GM12878 (cell line): ENCODE measurements around the gene MATN1. TPM values are rescaled to one million over a fixed set of nuclear protein-coding genes. Genes with fewer than 3 reads are reported as not detected.

Source experiments
- ATAC-seq: fragments of 200-7000 bp; cut with Tn5 transposase; 3 replicates; pipeline ENCODE4 v1.9.1; 2020; ENCODE audit warnings: mild to moderate bottlenecking, moderate library complexity
- BruUV-seq: library from RNA; stranded (reverse); fragments of 400-500 nt; replicated peaks from 2 replicates; lab custom pipeline; 2021; lab: Mats Ljungman, UMichigan
- CTCF ChIA-PET: fragments of 300-600 bp; sonication (Branson Sonifier 250); formaldehyde crosslinking; extraction: SDS; loops from one replicate; lab custom pipeline; 2021; ENCODE audit warnings: inconsistent platforms; lab: Yijun Ruan, JAX
- POLR2A ChIA-PET: fragments of 350-600 bp; formaldehyde crosslinking; extraction: SDS; loops from one replicate; lab custom pipeline; 2021; ENCODE audit warnings: inconsistent platforms; lab: Charles Lee
- RAD21 ChIA-PET: fragments of 300-600 bp; sonication (Branson Sonifier 250); formaldehyde crosslinking; loops from one replicate; lab custom pipeline; 2023; ENCODE audit warnings: antibody characterized with exemption; ENCODE audit not compliant: unreplicated experiment; lab: Charles Lee
- SMC1A ChIA-PET: fragments of 300-600 bp; sonication (Branson Sonifier 250); formaldehyde crosslinking; loops from one replicate; lab custom pipeline; 2023; ENCODE audit not compliant: unreplicated experiment, uncharacterized antibody; lab: Charles Lee
- DNase-seq: peaks from one replicate; pipeline ENCODE4 v3.0.0-alpha.2; 2011; ENCODE audit warnings: low read depth, low spot score
- FAIRE-seq: peaks from 3 replicates; lab custom pipeline; 2011; peaks lifted over from hg19 to GRCh38; lab: Jason Lieb, UNC
- H2AFZ ChIP-seq: 2 replicates; pipeline ENCODE4 v1.6.0; 2011; ENCODE audit warnings: low read depth, low read length, control low read depth; ENCODE audit not compliant: control insufficient read depth
- H3K27ac ChIP-seq: 2 replicates; pipeline ENCODE4 v1.5.1; 2011; ENCODE audit warnings: control low read depth; ENCODE audit not compliant: control insufficient read depth, insufficient read depth
- H3K27me3 ChIP-seq, 2 experiments: replicated peaks in 1 of 2; 2 replicates each; pipeline versions ENCODE4 v1.6.0 to v1.6.1; 2011; ENCODE audit warnings: low read length in 1 of 2; ENCODE audit not compliant: control insufficient read depth in 2 of 2, insufficient read depth in 2 of 2
- H3K36me3 ChIP-seq, 2 experiments: 2 replicates each; pipeline ENCODE4 v1.5.1; 2011; ENCODE audit warnings: low read length in 1 of 2; ENCODE audit not compliant: control insufficient read depth in 2 of 2, insufficient read depth in 2 of 2
- H3K4me1 ChIP-seq: 2 replicates; pipeline ENCODE4 v1.6.1; 2011; ENCODE audit warnings: mild to moderate bottlenecking, low read length, moderate library complexity, mixed read lengths; ENCODE audit not compliant: control insufficient read depth, insufficient read depth
- H3K4me2 ChIP-seq: 2 replicates; pipeline ENCODE4 v1.6.0; 2011; ENCODE audit warnings: control low read depth; ENCODE audit not compliant: control insufficient read depth, insufficient read depth
- H3K4me3 ChIP-seq: fragments of 200-600 bp; sonication (generic); 2 replicates; pipeline ENCODE4 v1.5.1; 2016
- H3K79me2 ChIP-seq: 2 replicates; pipeline ENCODE4 v1.6.0; 2011; ENCODE audit warnings: low read length; ENCODE audit not compliant: control insufficient read depth, insufficient read depth
- H3K9ac ChIP-seq: 2 replicates; pipeline ENCODE4 v1.8.0; 2011; ENCODE audit warnings: low read length, control low read depth, mixed read lengths; ENCODE audit not compliant: control insufficient read depth, insufficient read depth
- H3K9me3 ChIP-seq: replicated peaks from 3 replicates; pipeline ENCODE4 v1.5.1; 2011; ENCODE audit warnings: mild to moderate bottlenecking, low read length; ENCODE audit not compliant: control insufficient read depth, insufficient read depth
- H4K20me1 ChIP-seq: 2 replicates; pipeline ENCODE4 v1.6.0; 2011; ENCODE audit not compliant: control insufficient read depth, insufficient read depth
- ATF7 ChIP-seq: fragments of 450-650 bp; IDR thresholded peaks from 2 replicates; pipeline ENCODE4 v1.6.1; 2016; ENCODE audit warnings: low read depth, mild to moderate bottlenecking
- EP300 ChIP-seq, 2 experiments: fragments of 150-350 bp in 1 of 2; IDR thresholded peaks; 2 replicates each; pipeline ENCODE4 v1.6.1; 2011 to 2012; ENCODE audit warnings: low read depth in 2 of 2, low read length in 2 of 2, borderline replicate concordance in 1 of 2, improper control_type of control experiment in 1 of 2, inconsistent platforms in 1 of 2; ENCODE audit not compliant: control insufficient read depth in 1 of 2
- FOXK2 ChIP-seq: fragments of 450-650 bp; IDR thresholded peaks from 2 replicates; pipeline ENCODE4 v1.6.1; 2017; ENCODE audit warnings: mild to moderate bottlenecking, moderate library complexity
- HDAC6 ChIP-seq: fragments of 200-600 bp; sonication (generic); IDR thresholded peaks from one replicate; pipeline ENCODE4 v1.8.0; 2017; ENCODE audit warnings: antibody characterized with exemption; ENCODE audit not compliant: unreplicated experiment
- IRF4 ChIP-seq: IDR thresholded peaks from 2 replicates; pipeline ENCODE4 v1.6.1; 2011; ENCODE audit warnings: low read depth, low read length
- MEF2B ChIP-seq: fragments of 450-650 bp; IDR thresholded peaks from 2 replicates; pipeline ENCODE4 v1.6.1; 2018; ENCODE audit warnings: mild to moderate bottlenecking, moderate library complexity; ENCODE audit not compliant: partially characterized antibody, poor library complexity, severe bottlenecking
- NFIC ChIP-seq: IDR thresholded peaks from 2 replicates; pipeline ENCODE4 v1.6.1; 2012; ENCODE audit warnings: low read depth, mild to moderate bottlenecking, inconsistent platforms, low read length, moderate library complexity
- SMAD5 ChIP-seq: IDR thresholded peaks from 2 replicates; pipeline ENCODE4 v1.6.1; 2016; ENCODE audit warnings: antibody characterized with exemption, low read depth
- WGBS: methylation state at CpG from one replicate; pipeline ENCODE4 v1.1.6; 2016; ENCODE audit warnings: low lambda C conversion rate; ENCODE audit not compliant: insufficient replicate concordance, insufficient coverage; ENCODE audit errors: missing lambda C conversion rate; 5-methylcytosine and 5-hydroxymethylcytosine counted together
- in situ Hi-C: fragments of 300-500 bp; cut with MboI; formaldehyde crosslinking; loops from 9 replicates; pipeline ENCODE4 v1.14.3; 2018; ENCODE audit warnings: mixed read lengths
- intact Hi-C: fragments of 100-400 bp; cut with micrococcal nuclease; formaldehyde crosslinking; loops from one replicate; pipeline ENCODE4 v1.14.2; 2022; ENCODE audit not compliant: unreplicated experiment
- polyA plus RNA-seq, 11 experiments: library from polyadenylated mRNA; depleted of rRNA in 4 of 11; unstranded in 6 of 11; stranded (reverse) in 5 of 11; fragments of >200 nt; fragmentation: Nextera tagmentation in 4 of 11; fragmentation: Illumina TruSeq in 1 of 11; extraction: Ambion mirVana in 4 of 11; extraction: Trizol in 1 of 11; gene quantifications; 1 replicate in 1 of 11; 2 replicates in 10 of 11; pipeline versions ENCODE4 v1.2.1 to v1.2.3, GENCODE V29; 2011 to 2016; ENCODE audit warnings: inconsistent platforms in 2 of 11, missing spikeins in 2 of 11, low read depth in 1 of 11
- total RNA-seq, 4 experiments: library from RNA; depleted of rRNA in 3 of 4; stranded (reverse); fragments of >200 nt in 3 of 4; fragmentation: Illumina TruSeq in 1 of 4; extraction: Trizol in 1 of 4; gene quantifications; 2 replicates each; pipeline versions ENCODE4 v1.2.1 to v1.2.3, GENCODE V29; 2013 to 2021

MATN1 gene
- total and polyA plus RNA-seq, 10 of the 15 experiments (the other 5 are each of a cell fraction or from before 2014, with no cell fraction given): 0.04 to 0.50 (median 0.10) TPM; not detected in 1

DNA sequence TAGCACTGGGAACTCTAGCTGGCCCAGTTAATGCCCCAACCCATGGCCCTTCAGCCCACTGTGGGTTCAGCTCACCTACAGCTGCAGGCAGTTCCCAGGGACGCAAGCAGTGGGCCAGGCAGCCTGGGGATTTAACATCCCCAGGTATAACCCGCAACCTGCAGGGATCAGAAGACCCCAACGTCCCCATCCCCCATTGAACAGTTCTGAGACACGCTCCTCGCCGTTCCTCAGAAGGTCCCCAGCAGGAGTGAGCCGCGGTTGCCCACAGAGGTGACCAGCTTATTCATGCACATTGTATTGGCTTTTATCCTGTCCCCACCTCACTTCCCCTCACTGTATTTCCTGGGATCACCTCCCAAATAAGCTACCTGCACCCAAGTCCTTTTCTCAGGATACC, 5.0 kb upstream of the MATN1 start:
- no peak overlapping the region for H3K27ac ChIP-seq
- no peak overlapping the region for H3K4me3 ChIP-seq
- intact Hi-C loops: no loop called here
- 82% methylated on average over 8 of the region's 8 CpGs for WGBS
- SMC1A ChIA-PET: interaction anchor here (0.8 to 21.5 kb wide), 4 partner anchors 9 to 73 kb away, joined by 5 to 556 read pairs (median 220); partner anchors contain the start of gene LAPTM5
- no peak for DNase-seq
- no peaks in the 10 kb centered on the region for H3K27me3 ChIP-seq
- H3K36me3 ChIP-seq: peaks cover 1 to 5% of the 10 kb centered on the region in 2 experiments; a peak in 3 of 4 replicates
- no peak overlapping the region for H3K4me2 ChIP-seq
- no peak overlapping the region for H2AFZ ChIP-seq
- POLR2A ChIA-PET: interaction anchor here (0.9 to 7.0 kb wide), 6 partner anchors 9 to 45 kb away, joined by 3 to 96 read pairs (median 11); partner anchors contain the start of gene LAPTM5
- CTCF ChIA-PET: interaction anchor here (0.8 to 11.2 kb wide), 10 partner anchors 8 to 185 kb away, joined by 3 to 221 read pairs (median 4); no protein-coding TSS in a partner anchor
- H3K4me1 ChIP-seq: peaks cover 23% of the 10 kb centered on the region
- no peaks in the 10 kb centered on the region for H3K79me2 ChIP-seq
- H3K9ac ChIP-seq: no peak overlapping the region
- TF ChIP-seq NFIC (no peak), SMAD5 (no peak), MEF2B (no peak), IRF4 (no peak), HDAC6 (no peak), EP300 (IDR thresholded peaks at IDR 0.05; ENCODE audit: borderline replicate concordance in 1 of 2, control insufficient read depth in 1 of 2, low read depth in 2 of 2, low read length in 2 of 2) (no peak), FOXK2 (no peak), ATF7 (no peak)
- FAIRE-seq: no peak
- in situ Hi-C loops: loop anchor here (10.0 kb wide), 1 partner anchor 46 kb away; no protein-coding TSS in a partner anchor
- no peaks in the 10 kb centered on the region for H3K9me3 ChIP-seq
- RAD21 ChIA-PET: interaction anchor here (0.6 to 15.6 kb wide), 6 partner anchors 9 to 250 kb away, joined by 3 to 538 read pairs (median 22); partner anchors contain the start of gene LAPTM5
- no peaks in the 10 kb centered on the region for H4K20me1 ChIP-seq
- ATAC-seq: no peak
- no TSS peak for BruUV-seq
